GM23248 (cell line): Measurements from ENCODE around the gene CFAP92. TPM values are rescaled to one million over a fixed set of nuclear protein-coding genes. Genes with fewer than 3 reads are reported as not detected.
A peak's percentile ranks its signal among the peaks of the same experiment; 100 is the strongest.

ENCODE experiments used
- DNase-seq: peaks from one replicate; pipeline ENCODE4 v3.0.0-alpha.2; 2015
- H2AFZ ChIP-seq: fragments of 200-600 bp; sonication (generic); 2 replicates; pipeline ENCODE4 v1.6.1; 2016; ENCODE audit warnings: antibody characterized with exemption
- H3F3A ChIP-seq: fragments of 200-600 bp; sonication (generic); 2 replicates; pipeline ENCODE4 v1.6.1; 2016; ENCODE audit warnings: mild to moderate bottlenecking, antibody characterized with exemption, mixed run types; ENCODE audit not compliant: insufficient read depth
- H3K27ac ChIP-seq: fragments of 200-600 bp; sonication (generic); 2 replicates; pipeline ENCODE4 v1.5.1; 2016; ENCODE audit warnings: mild to moderate bottlenecking
- H3K27me3 ChIP-seq: fragments of 200-600 bp; sonication (generic); replicated peaks from 2 replicates; pipeline ENCODE4 v1.6.1; 2016; ENCODE audit warnings: mild to moderate bottlenecking; ENCODE audit not compliant: insufficient read depth
- H3K36me3 ChIP-seq: fragments of 200-600 bp; sonication (generic); 2 replicates; pipeline ENCODE4 v1.6.1; 2016; ENCODE audit warnings: low read depth, mild to moderate bottlenecking
- H3K4me1 ChIP-seq: fragments of 200-600 bp; sonication (generic); 2 replicates; pipeline ENCODE4 v1.6.1; 2016; ENCODE audit warnings: mild to moderate bottlenecking; ENCODE audit not compliant: insufficient read depth
- H3K4me2 ChIP-seq: fragments of 200-600 bp; sonication (generic); one replicate; pipeline ENCODE4 v1.6.1; 2016; ENCODE audit warnings: mild to moderate bottlenecking; ENCODE audit not compliant: unreplicated experiment
- H3K4me3 ChIP-seq: fragments of 200-600 bp; sonication (generic); 2 replicates; pipeline ENCODE4 v1.5.1; 2016; ENCODE audit warnings: mild to moderate bottlenecking
- H3K79me2 ChIP-seq: fragments of 200-600 bp; sonication (generic); 2 replicates; pipeline ENCODE4 v1.6.1; 2016; ENCODE audit warnings: mild to moderate bottlenecking; ENCODE audit not compliant: insufficient read depth
- H3K9ac ChIP-seq: fragments of 200-600 bp; sonication (generic); 2 replicates; pipeline ENCODE4 v1.6.1; 2016; ENCODE audit warnings: mild to moderate bottlenecking
- H3K9me2 ChIP-seq: fragments of 200-600 bp; sonication (generic); 2 replicates; pipeline ENCODE4 v1.6.1; 2016; ENCODE audit warnings: mixed run types, mild to moderate bottlenecking, moderate library complexity; ENCODE audit not compliant: insufficient read depth
- H3K9me3 ChIP-seq: fragments of 200-600 bp; sonication (generic); one replicate; pipeline ENCODE4 v1.6.1; 2017; ENCODE audit warnings: low read depth
- H4K20me1 ChIP-seq: fragments of 200-600 bp; sonication (generic); 2 replicates; pipeline ENCODE4 v1.6.0; 2016; ENCODE audit not compliant: insufficient read depth
- EZH2 ChIP-seq: fragments of 200-600 bp; sonication (generic); IDR thresholded peaks from 2 replicates; pipeline ENCODE4 v1.6.1; 2018; ENCODE audit warnings: antibody characterized with exemption, mild to moderate bottlenecking; ENCODE audit not compliant: insufficient read depth, poor library complexity, severe bottlenecking
- EZH2phosphoT487 ChIP-seq: fragments of 200-600 bp; sonication (generic); IDR thresholded peaks from 2 replicates; pipeline ENCODE4 v1.6.1; 2018; ENCODE audit warnings: antibody characterized with exemption, moderate library complexity, mild to moderate bottlenecking, low read depth; ENCODE audit not compliant: insufficient read depth
- WGBS, 2 experiments: methylation state at CpG; one replicate each; pipeline ENCODE4 v1.1.6; 2015 to 2017; ENCODE audit warnings: low lambda C conversion rate in 2 of 2, low coverage in 1 of 2; ENCODE audit errors: missing lambda C conversion rate in 2 of 2; 5-methylcytosine and 5-hydroxymethylcytosine counted together
- in situ Hi-C: fragments of 300-500 bp; cut with MboI; formaldehyde crosslinking; loops from 2 replicates; pipeline ENCODE4 v1.15.0; 2020
- polyA plus RNA-seq: library from polyadenylated mRNA; unstranded; fragments of >200 nt; fragmentation: Nextera tagmentation; extraction: Ambion mirVana; gene quantifications from 2 replicates; pipeline ENCODE4 v1.2.1, GENCODE V29; 2016
- total RNA-seq: library from RNA; depleted of rRNA; stranded (reverse); fragments of >200 nt; shearing (Covaris generic); gene quantifications from 2 replicates; pipeline ENCODE4 v1.2.3, GENCODE V29; 2014

The CFAP92 gene
- total and polyA plus RNA-seq, 2 experiments from 2014 or later, result not detected

DNA sequence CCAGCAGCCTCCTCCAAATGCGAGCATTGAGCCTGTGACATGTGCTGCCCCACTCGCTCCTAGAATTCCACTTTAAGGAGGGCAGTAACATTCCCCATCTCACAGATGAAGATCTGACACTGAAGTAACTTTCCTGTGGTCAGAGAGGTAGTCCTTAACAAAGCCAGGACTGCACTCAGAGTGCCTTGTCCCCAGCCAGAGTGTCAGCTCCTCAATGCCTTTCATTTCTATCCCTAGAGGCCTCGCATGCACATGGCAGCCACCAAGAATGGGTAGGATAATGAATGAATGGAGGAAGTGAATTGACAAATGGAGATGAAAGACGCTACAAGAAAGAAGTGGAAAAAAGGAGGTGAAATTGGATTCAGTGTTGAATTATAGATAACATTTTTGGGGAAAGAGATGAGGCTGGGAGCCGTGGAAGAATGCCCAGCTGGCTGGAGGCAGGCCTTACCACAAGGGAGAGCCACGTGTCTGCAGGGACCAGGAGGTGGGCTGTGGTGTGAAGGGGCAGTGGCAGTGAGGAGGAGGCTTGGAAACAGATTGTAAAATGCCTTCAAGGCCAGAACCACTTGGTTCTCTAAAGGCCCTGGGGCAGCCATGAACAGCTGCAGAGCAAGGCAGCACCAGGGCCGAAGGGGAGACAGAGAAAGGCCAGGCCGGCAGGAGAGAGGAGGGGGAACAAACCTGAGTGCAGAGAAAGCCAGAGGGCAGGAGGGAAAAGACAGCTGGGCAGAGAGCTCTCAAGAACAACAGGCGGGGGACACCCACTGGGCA is 10.4 kb downstream of the CFAP92 start:
- WGBS, 2 experiments, result 66 to 72% methylated on average over 9 of the region's 9 CpGs
- TF ChIP-seq EZH2phosphoT487 (no peak), EZH2 (no peak)

DNA sequence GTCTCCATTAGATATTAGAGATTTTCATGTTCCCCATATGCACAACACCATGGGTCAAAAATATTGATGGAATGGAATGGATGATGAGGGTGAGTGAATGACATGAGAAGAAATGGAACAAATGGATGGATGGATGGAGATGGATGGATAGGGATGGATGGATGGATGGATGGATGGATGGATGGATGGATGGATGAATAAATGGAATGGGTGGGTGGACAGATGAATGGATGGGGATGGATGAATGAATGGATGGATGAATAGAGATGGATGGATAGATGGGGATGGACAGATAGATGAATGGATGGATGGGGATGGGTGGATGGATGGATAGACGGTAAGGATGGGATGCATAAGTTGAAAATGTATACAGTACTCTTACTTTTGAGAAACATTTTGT is 18.6 kb downstream of the CFAP92 start:
- H2AFZ ChIP-seq, result no peak overlapping the region
- H3K4me1 ChIP-seq, result no peaks in the 10 kb centered on the region
- H3K4me3 ChIP-seq, result no peak overlapping the region
- H3K9me2 ChIP-seq, result no peaks in the 10 kb centered on the region
- no peak overlapping the region for H3K4me2 ChIP-seq
- peaks cover 23% of the 10 kb centered on the region for H3K27me3 ChIP-seq
- 73 to 91% methylated on average over 1 of the region's 1 CpG for WGBS, 2 experiments
- in situ Hi-C loops, result no loop called here
- no peaks in the 10 kb centered on the region for H3K79me2 ChIP-seq
- no peaks in the 10 kb centered on the region for H3K9me3 ChIP-seq
- no peak overlapping the region for H3K9ac ChIP-seq
- no peaks in the 10 kb centered on the region for H4K20me1 ChIP-seq
- H3K27ac ChIP-seq, result no peak overlapping the region
- no peaks in the 10 kb centered on the region for H3K36me3 ChIP-seq
- DNase-seq, result no peak
- TF ChIP-seq EZH2, result no peak
- no peak for TF ChIP-seq EZH2phosphoT487
- H3F3A ChIP-seq, result no peaks in the 10 kb centered on the region

More for the DNA sequence above, 10.4 kb downstream of the CFAP92 start:
- Histone ChIP-seq H4K20me1 (no peaks in the 10 kb centered on the region), H3F3A (no peaks in the 10 kb centered on the region), H3K4me1 (no peaks in the 10 kb centered on the region), H3K4me3 (no peak overlapping the region), H3K9ac (no peak overlapping the region), H3K27me3 (peaks cover 10% of the 10 kb centered on the region; the same call in 1 of the 2 replicates), H2AFZ (no peak overlapping the region), H3K4me2 (no peak overlapping the region), H3K79me2 (no peaks in the 10 kb centered on the region), H3K36me3 (no peaks in the 10 kb centered on the region), H3K9me3 (no peaks in the 10 kb centered on the region), H3K9me2 (no peaks in the 10 kb centered on the region), H3K27ac (no peak overlapping the region)
- DNase-seq, result no peak
- in situ Hi-C loops, result no loop called here

DNA sequence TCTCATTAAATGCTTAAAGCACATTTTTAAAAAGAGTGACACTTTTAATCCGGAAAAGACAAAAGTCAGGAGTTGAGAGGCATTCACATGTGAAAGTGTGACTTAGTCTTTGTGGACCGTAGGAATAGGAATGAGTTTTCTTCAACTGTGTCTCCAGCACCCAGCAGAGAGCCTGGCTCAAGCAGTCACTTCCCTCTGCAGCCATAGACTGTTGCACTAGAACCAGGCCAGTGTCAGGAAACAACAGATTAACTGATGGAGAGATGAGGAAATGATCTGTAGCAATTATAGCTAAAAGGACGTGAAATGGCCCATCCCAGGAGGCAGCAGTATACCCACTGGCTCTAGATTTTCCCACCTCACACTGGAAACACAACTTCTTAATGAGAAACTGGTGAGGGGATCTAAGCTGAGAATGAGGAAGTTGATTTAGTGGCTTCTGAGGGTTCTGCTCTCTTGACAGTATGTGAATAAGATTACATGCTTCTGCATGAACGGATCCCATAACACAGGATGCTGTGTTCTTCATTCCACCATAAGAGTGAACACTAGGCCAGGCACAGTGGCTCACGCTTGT is 19.8 kb downstream of the CFAP92 start:
- Histone ChIP-seq H3K9me3 (no peaks in the 10 kb centered on the region), H2AFZ (no peak overlapping the region), H3K4me1 (no peaks in the 10 kb centered on the region), H3K9me2 (no peaks in the 10 kb centered on the region), H3F3A (no peaks in the 10 kb centered on the region), H3K79me2 (no peaks in the 10 kb centered on the region), H3K9ac (no peak overlapping the region), H4K20me1 (no peaks in the 10 kb centered on the region), H3K27me3 (peaks cover 23% of the 10 kb centered on the region), H3K4me2 (no peak overlapping the region), H3K36me3 (no peaks in the 10 kb centered on the region), H3K4me3 (no peak overlapping the region), H3K27ac (no peak overlapping the region)
- DNase-seq, result no peak
- WGBS, 2 experiments, result 74 to 77% methylated on average over 5 of the region's 5 CpGs
- in situ Hi-C loops, result no loop called here
- TF ChIP-seq EZH2, result no peak
- TF ChIP-seq EZH2phosphoT487, result no peak

DNA sequence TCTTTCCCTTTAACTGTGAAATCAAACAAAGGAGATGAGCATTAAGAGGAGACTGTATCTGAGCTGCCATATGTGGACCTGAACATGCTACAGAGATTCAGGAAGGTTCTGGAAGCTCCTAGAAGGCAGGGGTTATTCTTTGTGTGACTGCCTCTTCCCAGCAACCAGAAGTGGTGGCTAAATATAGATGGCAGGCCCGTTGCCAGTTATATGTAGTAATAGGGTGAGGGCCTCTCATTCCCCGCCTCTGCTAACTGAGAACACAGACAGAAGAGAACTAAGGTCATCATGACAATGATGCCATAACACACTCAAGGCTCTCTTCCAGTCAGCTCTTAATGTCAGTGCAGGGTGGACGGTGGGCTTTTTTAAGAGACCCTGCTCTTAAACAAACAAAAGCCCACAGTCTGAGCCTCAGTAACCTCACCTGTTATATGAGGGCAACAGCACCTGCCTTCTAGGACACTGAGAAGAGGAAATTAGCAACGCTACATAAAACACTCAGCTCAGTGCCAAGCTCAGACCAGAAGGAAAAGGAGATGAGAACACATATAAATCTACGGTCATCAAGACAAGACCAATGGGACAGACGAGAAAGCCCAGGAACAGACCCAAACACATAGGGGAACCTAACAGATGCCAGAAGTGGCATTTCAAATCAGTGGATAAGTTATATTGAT is 22.3 kb downstream of the CFAP92 start:
- Histone ChIP-seq H3K4me1 (no peaks in the 10 kb centered on the region), H3K9ac (no peak overlapping the region), H3F3A (no peaks in the 10 kb centered on the region), H3K4me3 (no peak overlapping the region), H3K4me2 (no peak overlapping the region), H4K20me1 (no peaks in the 10 kb centered on the region), H3K27ac (no peak overlapping the region), H3K79me2 (no peaks in the 10 kb centered on the region), H3K36me3 (no peaks in the 10 kb centered on the region), H3K9me3 (no peaks in the 10 kb centered on the region), H3K27me3 (peaks cover 24% of the 10 kb centered on the region), H3K9me2 (no peaks in the 10 kb centered on the region), H2AFZ (no peak overlapping the region)
- in situ Hi-C loops, result no loop called here
- peak; percentile 76 for DNase-seq
- WGBS, 2 experiments, result 47 to 52% methylated on average over 6 of the region's 6 CpGs
- TF ChIP-seq EZH2 (no peak), EZH2phosphoT487 (no peak)
